ENCODE results near the gene C1orf21. TPM values are rescaled to one million over a fixed set of nuclear protein-coding genes. Genes with fewer than 3 reads are reported as not detected.

C1orf21 gene
- total RNA-seq, 1 donor from 2014 or later, result 43.3 TPM

- Mint-ChIP-seq H3K4me1 (ENCODE audit: low read depth, unreplicated experiment) (peaks cover 28% of the 10 kb centered on the region), H3K27ac (ENCODE audit: unreplicated experiment) (no peak overlapping the region), H3K36me3 (ENCODE audit: unreplicated experiment) (no peaks in the 10 kb centered on the region), H3K27me3 (ENCODE audit: unreplicated experiment) (no peaks in the 10 kb centered on the region), H3K4me3 (ENCODE audit: unreplicated experiment) (no peak overlapping the region), H3K9me3 (ENCODE audit: unreplicated experiment) (peaks cover 2% of the 10 kb centered on the region)
- no peak for DNase-seq
- TF ChIP-seq CTCF (IDR thresholded peaks at IDR 0.05; ENCODE audit: partially characterized antibody, unreplicated experiment), result no peak
Observed at GRCh38 chr1:184507604-184508280, 120.9 kb downstream of the C1orf21 start.

GRCh38 chr1:184509105-184509504 lies 122.3 kb downstream of the C1orf21 start:
- Mint-ChIP-seq H3K27me3 (ENCODE audit: unreplicated experiment) (no peaks in the 10 kb centered on the region), H3K4me1 (ENCODE audit: low read depth, unreplicated experiment) (peaks cover 19% of the 10 kb centered on the region), H3K4me3 (ENCODE audit: unreplicated experiment) (no peak overlapping the region), H3K9me3 (ENCODE audit: unreplicated experiment) (no peaks in the 10 kb centered on the region), H3K27ac (ENCODE audit: unreplicated experiment) (no peak overlapping the region), H3K36me3 (ENCODE audit: unreplicated experiment) (no peaks in the 10 kb centered on the region)
- no peak for DNase-seq
- TF ChIP-seq CTCF (IDR thresholded peaks at IDR 0.05; ENCODE audit: partially characterized antibody, unreplicated experiment), result no peak

GRCh38 chr1:184510110-184510509 lies 123.3 kb downstream of the C1orf21 start:
- H3K36me3 Mint-ChIP-seq (ENCODE audit: unreplicated experiment), result no peaks in the 10 kb centered on the region
- H3K4me3 Mint-ChIP-seq (ENCODE audit: unreplicated experiment), result no peak overlapping the region
- TF ChIP-seq CTCF (IDR thresholded peaks at IDR 0.05; ENCODE audit: partially characterized antibody, unreplicated experiment), result no peak
- H3K27ac Mint-ChIP-seq (ENCODE audit: unreplicated experiment), result no peak overlapping the region
- DNase-seq, result no peak
- H3K9me3 Mint-ChIP-seq (ENCODE audit: unreplicated experiment), result no peaks in the 10 kb centered on the region
- peaks cover 9% of the 10 kb centered on the region for H3K4me1 Mint-ChIP-seq (ENCODE audit: low read depth, unreplicated experiment)
- H3K27me3 Mint-ChIP-seq (ENCODE audit: unreplicated experiment), result no peaks in the 10 kb centered on the region

- no peak for DNase-seq
- Mint-ChIP-seq H3K4me3 (ENCODE audit: unreplicated experiment) (no peak overlapping the region), H3K4me1 (ENCODE audit: low read depth, unreplicated experiment) (peaks cover 3% of the 10 kb centered on the region), H3K27ac (ENCODE audit: unreplicated experiment) (no peak overlapping the region), H3K9me3 (ENCODE audit: unreplicated experiment) (no peaks in the 10 kb centered on the region), H3K36me3 (ENCODE audit: unreplicated experiment) (no peaks in the 10 kb centered on the region), H3K27me3 (ENCODE audit: unreplicated experiment) (no peaks in the 10 kb centered on the region)
- TF ChIP-seq CTCF (IDR thresholded peaks at IDR 0.05; ENCODE audit: partially characterized antibody, unreplicated experiment), result no peak
Observed at GRCh38 chr1:184512724-184513123, 125.9 kb downstream of the C1orf21 start.

GRCh38 chr1:184513421-184513820 lies 126.6 kb downstream of the C1orf21 start:
- Mint-ChIP-seq H3K27ac (ENCODE audit: unreplicated experiment) (no peak overlapping the region), H3K27me3 (ENCODE audit: unreplicated experiment) (no peaks in the 10 kb centered on the region), H3K9me3 (ENCODE audit: unreplicated experiment) (no peaks in the 10 kb centered on the region), H3K36me3 (ENCODE audit: unreplicated experiment) (no peaks in the 10 kb centered on the region), H3K4me3 (ENCODE audit: unreplicated experiment) (no peak overlapping the region), H3K4me1 (ENCODE audit: low read depth, unreplicated experiment) (no peaks in the 10 kb centered on the region)
- no peak for DNase-seq
- TF ChIP-seq CTCF (IDR thresholded peaks at IDR 0.05; ENCODE audit: partially characterized antibody, unreplicated experiment), result no peak

Measured in glutamatergic neuron (in vitro differentiated cells).